AG04449 (cell line): Measurements from ENCODE around the gene ADAM11.
"Not testable (repeated sequence)": the region's sequence is repeated elsewhere in the genome, so short reads cannot be mapped to it uniquely, and the experiment has no call there.

ENCODE experiments used
- CTCF ChIA-PET: fragments of 350-600 bp; formaldehyde crosslinking; extraction: SDS; loops from one replicate; lab custom pipeline; 2021; ENCODE audit warnings: antibody characterized with exemption; lab: Yijun Ruan, JAX
- POLR2A ChIA-PET: fragments of 400-600, 350-600 bp; formaldehyde crosslinking; extraction: SDS; loops from one replicate; lab custom pipeline; 2020; ENCODE audit warnings: antibody characterized with exemption, inconsistent platforms; lab: Yijun Ruan, JAX
- DNase-seq: peaks from one replicate; pipeline ENCODE4 v3.0.0-alpha.2; 2010; ENCODE audit warnings: low read depth, low spot score
- H3K4me3 ChIP-seq: 2 replicates; pipeline ENCODE4 v1.5.1; 2011; ENCODE audit warnings: low read depth, mild to moderate bottlenecking, control low read depth, low read length
- CTCF ChIP-seq: IDR thresholded peaks from one replicate; pipeline ENCODE4 v1.5.1; 2011; ENCODE audit warnings: mild to moderate bottlenecking, moderate library complexity, low read length, control low read depth, inconsistent platforms; ENCODE audit not compliant: insufficient read depth; ENCODE audit errors: missing control alignments

Gene ADAM11

GRCh38 chr17:44804302-44805089, 45.7 kb downstream of the ADAM11 start:
- POLR2A ChIA-PET = no interaction called here
- TF ChIP-seq CTCF = no peak
- CTCF ChIA-PET = interaction anchor here (1.1 to 13.7 kb wide), 2 partner anchors 24 to 40 kb away, joined by 4 to 180 read pairs; no protein-coding TSS in a partner anchor
- H3K4me3 ChIP-seq = no peak overlapping the region
- DNase-seq = no peak

GRCh38 chr17:44807093-44807816, 48.5 kb downstream of the ADAM11 start:
- TF ChIP-seq CTCF = no peak
- DNase-seq = no peak
- CTCF ChIA-PET = interaction anchor here (1.8 to 13.7 kb wide), 3 partner anchors 9 to 28 kb away, joined by 4 to 180 read pairs (median 12); no protein-coding TSS in a partner anchor
- POLR2A ChIA-PET = no interaction called here
- H3K4me3 ChIP-seq = no peak overlapping the region

- TF ChIP-seq CTCF = no peak
- no peak overlapping the region for H3K4me3 ChIP-seq
- POLR2A ChIA-PET = interaction anchor here (0.7 kb wide), 1 partner anchor 19 kb away, joined by 3 read pairs; no protein-coding TSS in a partner anchor
- no peak for DNase-seq
- CTCF ChIA-PET = interaction anchor here (1.7 to 3.3 kb wide), 3 partner anchors 10 to 33 kb away, joined by 4 to 12 read pairs (median 5); no protein-coding TSS in a partner anchor
Observed at GRCh38 chr17:44807817-44808155, 49.0 kb downstream of the ADAM11 start.

- ChIA-PET POLR2A (interaction anchor here (0.7 kb wide), 1 partner anchor 18 kb away, joined by 3 read pairs; no protein-coding TSS in a partner anchor), CTCF (interaction anchor here (1.7 to 3.3 kb wide), 3 partner anchors 10 to 33 kb away, joined by 4 to 12 read pairs (median 5); no protein-coding TSS in a partner anchor)
- TF ChIP-seq CTCF = no peak
- H3K4me3 ChIP-seq = no peak overlapping the region
- DNase-seq = no peak
Observed at GRCh38 chr17:44808156-44808555, 49.4 kb downstream of the ADAM11 start.

GRCh38 chr17:44808656-44809388, 50.0 kb downstream of the ADAM11 start:
- CTCF ChIA-PET = interaction anchor here (1.7 to 3.3 kb wide), 3 partner anchors 30 to 56 kb away, joined by 5 to 12 read pairs (median 8); no protein-coding TSS in a partner anchor
- H3K4me3 ChIP-seq, DNase-seq, POLR2A ChIA-PET: not testable (repeated sequence)

GRCh38 chr17:44812263-44812662, 53.5 kb downstream of the ADAM11 start:
- POLR2A ChIA-PET = no interaction called here
- TF ChIP-seq CTCF = no peak
- DNase-seq = no peak
- no peak overlapping the region for H3K4me3 ChIP-seq
- CTCF ChIA-PET = interaction anchor here (1.0 to 2.4 kb wide), 2 partner anchors 11 to 33 kb away, joined by 4 to 12 read pairs; no protein-coding TSS in a partner anchor

- POLR2A ChIA-PET = not testable (repeated sequence)
- CTCF ChIA-PET = interaction anchor here (0.6 to 1.2 kb wide), 3 partner anchors 39 to 49 kb away, joined by 3 read pairs; no protein-coding TSS in a partner anchor
Observed at GRCh38 chr17:44818508-44818907, 59.7 kb downstream of the ADAM11 start.

More at GRCh38 chr17:44818508-44818907, 59.7 kb downstream of the ADAM11 start:
- not testable (repeated sequence) for DNase-seq, H3K4me3 ChIP-seq
